Measurements from ENCODE around the gene TBX2. TPM values are rescaled to one million over a fixed set of nuclear protein-coding genes. Genes with fewer than 3 reads are reported as not detected.

TBX2 gene
- total RNA-seq, 2 donors from 2014 or later: 35.2 to 49.5 TPM

- ATAC-seq (ENCODE audit: insufficient number of reproducible peaks, low FRiP score, low read depth): no peak
- Histone ChIP-seq H3K27me3 (replicated peaks; ENCODE audit: insufficient read depth) (peaks cover 3% of the 10 kb centered on the region), H3K9me3 (no peaks in the 10 kb centered on the region), H3K27ac (no peak overlapping the region), H3K4me3 (no peak overlapping the region), H3K4me1 (ENCODE audit: control insufficient read depth in 1 of 2, low read depth in 2 of 2) (no peaks in the 10 kb centered on the region), H3K36me3 (no peaks in the 10 kb centered on the region)
- no peak for DNase-seq (ENCODE audit: low spot score)
- TF ChIP-seq, protein P1, sequence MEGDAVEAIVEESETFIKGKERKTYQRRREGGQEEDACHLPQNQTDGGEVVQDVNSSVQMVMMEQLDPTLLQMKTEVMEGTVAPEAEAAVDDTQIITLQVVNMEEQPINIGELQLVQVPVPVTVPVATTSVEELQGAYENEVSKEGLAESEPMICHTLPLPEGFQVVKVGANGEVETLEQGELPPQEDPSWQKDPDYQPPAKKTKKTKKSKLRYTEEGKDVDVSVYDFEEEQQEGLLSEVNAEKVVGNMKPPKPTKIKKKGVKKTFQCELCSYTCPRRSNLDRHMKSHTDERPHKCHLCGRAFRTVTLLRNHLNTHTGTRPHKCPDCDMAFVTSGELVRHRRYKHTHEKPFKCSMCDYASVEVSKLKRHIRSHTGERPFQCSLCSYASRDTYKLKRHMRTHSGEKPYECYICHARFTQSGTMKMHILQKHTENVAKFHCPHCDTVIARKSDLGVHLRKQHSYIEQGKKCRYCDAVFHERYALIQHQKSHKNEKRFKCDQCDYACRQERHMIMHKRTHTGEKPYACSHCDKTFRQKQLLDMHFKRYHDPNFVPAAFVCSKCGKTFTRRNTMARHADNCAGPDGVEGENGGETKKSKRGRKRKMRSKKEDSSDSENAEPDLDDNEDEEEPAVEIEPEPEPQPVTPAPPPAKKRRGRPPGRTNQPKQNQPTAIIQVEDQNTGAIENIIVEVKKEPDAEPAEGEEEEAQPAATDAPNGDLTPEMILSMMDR (IDR thresholded peaks at IDR 0.05): no peak
Measured at GRCh38 chr17:61442878-61443474, 43.3 kb downstream of the TBX2 start.

GRCh38 chr17:61443475-61443882 lies 43.8 kb downstream of the TBX2 start:
- Histone ChIP-seq H3K4me3 (no peak overlapping the region), H3K27ac (no peak overlapping the region), H3K27me3 (replicated peaks; ENCODE audit: insufficient read depth) (peaks cover 4% of the 10 kb centered on the region), H3K36me3 (no peaks in the 10 kb centered on the region), H3K4me1 (ENCODE audit: control insufficient read depth in 1 of 2, low read depth in 2 of 2) (no peaks in the 10 kb centered on the region), H3K9me3 (no peaks in the 10 kb centered on the region)
- TF ChIP-seq, protein P1 (IDR thresholded peaks at IDR 0.05): no peak
- ATAC-seq (ENCODE audit: insufficient number of reproducible peaks, low FRiP score, low read depth): no peak
- no peak for DNase-seq (ENCODE audit: low spot score)

GRCh38 chr17:61444075-61444474 lies 44.4 kb downstream of the TBX2 start:
- peaks cover 4% of the 10 kb centered on the region for H3K27me3 ChIP-seq (replicated peaks; ENCODE audit: insufficient read depth)
- no peak for DNase-seq (ENCODE audit: low spot score)
- H3K36me3 ChIP-seq: no peaks in the 10 kb centered on the region
- no peak overlapping the region for H3K27ac ChIP-seq
- no peaks in the 10 kb centered on the region for H3K9me3 ChIP-seq
- no peaks in the 10 kb centered on the region for H3K4me1 ChIP-seq (ENCODE audit: control insufficient read depth in 1 of 2, low read depth in 2 of 2)
- no peak overlapping the region for H3K4me3 ChIP-seq
- TF ChIP-seq, protein P1 (IDR thresholded peaks at IDR 0.05): no peak
- no peak for ATAC-seq (ENCODE audit: insufficient number of reproducible peaks, low FRiP score, low read depth)

GRCh38 chr17:61444831-61445230 lies 45.2 kb downstream of the TBX2 start:
- no peaks in the 10 kb centered on the region for H3K4me1 ChIP-seq (ENCODE audit: control insufficient read depth in 1 of 2, low read depth in 2 of 2)
- no peak overlapping the region for H3K4me3 ChIP-seq
- TF ChIP-seq, protein P1 (IDR thresholded peaks at IDR 0.05): no peak
- H3K36me3 ChIP-seq: no peaks in the 10 kb centered on the region
- DNase-seq (ENCODE audit: low spot score) (no peak), ATAC-seq (ENCODE audit: insufficient number of reproducible peaks, low FRiP score, low read depth) (no peak)
- H3K9me3 ChIP-seq: no peaks in the 10 kb centered on the region
- no peak overlapping the region for H3K27ac ChIP-seq
- H3K27me3 ChIP-seq (replicated peaks; ENCODE audit: insufficient read depth): peaks cover 4% of the 10 kb centered on the region

GRCh38 chr17:61447358-61447757 lies 47.7 kb downstream of the TBX2 start:
- Histone ChIP-seq H3K36me3 (no peaks in the 10 kb centered on the region), H3K9me3 (no peaks in the 10 kb centered on the region), H3K27ac (no peak overlapping the region), H3K4me1 (ENCODE audit: control insufficient read depth in 1 of 2, low read depth in 2 of 2) (peaks cover 8 to 13% of the 10 kb centered on the region in 2 donors), H3K27me3 (replicated peaks; ENCODE audit: insufficient read depth) (peaks cover 9% of the 10 kb centered on the region), H3K4me3 (no peak overlapping the region)
- TF ChIP-seq, protein P1 (IDR thresholded peaks at IDR 0.05): no peak
- no peak for ATAC-seq (ENCODE audit: insufficient number of reproducible peaks, low FRiP score, low read depth)
- DNase-seq (ENCODE audit: low spot score): no peak
